HL-60/S4 (cell line): Measurements from ENCODE around the gene INTS6L.

Source experiments
- in situ Hi-C: fragments of 300-500 bp; cut with MboI; formaldehyde crosslinking; loops from 2 replicates; pipeline ENCODE4 v1.14.3; 2022; ENCODE audit warnings: low sequenced_read_pairs

INTS6L gene

DNA sequence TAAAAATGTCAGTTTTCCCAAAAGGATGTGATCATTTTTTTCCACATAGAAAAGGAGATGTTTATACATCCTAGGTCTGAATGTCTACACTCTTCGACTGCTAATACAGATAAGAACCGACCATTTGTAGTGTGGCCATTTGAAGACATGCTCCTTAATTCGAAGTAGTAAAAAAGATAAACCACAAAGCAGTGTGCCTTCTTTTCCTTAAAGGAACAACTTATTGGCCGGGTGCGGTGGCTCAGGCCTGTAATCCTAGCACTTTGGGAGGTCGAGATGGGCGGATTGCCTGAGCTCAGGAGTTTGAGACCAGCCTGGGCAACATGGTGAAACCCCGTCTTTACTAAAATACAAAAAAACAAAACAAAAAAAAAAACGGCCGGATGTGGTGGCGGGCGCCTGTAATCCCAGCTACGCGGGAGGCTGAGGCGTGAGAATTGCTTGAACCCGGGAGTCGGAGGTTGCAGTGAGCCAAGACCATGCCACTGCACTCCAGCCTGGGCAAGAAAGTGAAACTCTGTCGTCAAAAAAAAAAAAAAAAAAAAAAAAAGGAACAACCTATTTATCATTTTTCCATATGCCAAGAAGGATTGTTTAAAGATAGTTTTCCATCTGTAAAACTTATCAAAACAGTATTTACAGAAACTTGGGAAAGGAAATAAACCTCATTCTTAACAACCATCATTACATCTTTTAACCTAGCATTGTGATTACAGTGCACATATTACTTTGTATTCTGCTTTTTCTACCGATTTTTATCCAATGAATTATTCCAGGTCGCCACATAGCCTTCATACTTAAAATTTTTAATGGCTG, 2.6 kb downstream of the INTS6L start:
- in situ Hi-C loops: no loop called here

DNA sequence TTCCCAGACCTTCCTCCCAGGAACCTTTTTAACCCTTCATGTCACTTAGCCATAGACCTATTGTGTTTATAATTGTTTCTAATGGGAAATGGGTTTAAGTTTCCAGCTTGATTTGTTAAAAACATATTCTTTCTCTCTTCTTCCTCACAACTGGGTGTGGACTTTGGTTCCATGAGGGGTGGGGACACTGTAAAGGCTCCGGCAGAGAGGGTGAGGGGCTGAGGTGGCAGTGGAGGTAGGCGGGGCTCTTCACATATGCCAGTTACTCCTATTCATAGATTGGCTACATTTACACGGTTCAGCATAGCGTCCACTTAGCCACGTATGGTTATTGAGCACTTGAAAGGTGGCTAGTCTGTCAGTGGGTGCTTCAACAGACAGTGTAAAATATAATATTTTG, 7.8 kb downstream of the INTS6L start:
- in situ Hi-C loops: no loop called here

DNA sequence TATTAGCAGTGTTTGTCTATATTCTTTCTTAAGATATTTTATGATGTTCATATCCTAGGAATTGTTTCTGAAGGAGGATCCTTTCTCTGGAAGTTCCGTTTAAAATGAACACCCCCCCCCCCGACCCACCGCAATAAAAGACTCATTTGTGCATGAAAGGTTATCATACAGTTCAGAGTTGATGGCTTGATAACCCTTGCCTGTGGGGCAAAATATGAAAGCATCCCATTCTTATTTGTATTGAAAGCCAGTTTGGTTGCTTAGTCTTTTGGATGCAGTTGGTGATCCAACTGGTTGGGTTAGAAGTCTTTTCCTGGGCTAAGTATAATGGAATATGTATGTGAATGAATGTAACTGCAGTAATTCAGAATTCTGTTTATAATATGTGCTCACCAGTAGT, 8.3 kb downstream of the INTS6L start:
- in situ Hi-C loops: no loop called here

DNA sequence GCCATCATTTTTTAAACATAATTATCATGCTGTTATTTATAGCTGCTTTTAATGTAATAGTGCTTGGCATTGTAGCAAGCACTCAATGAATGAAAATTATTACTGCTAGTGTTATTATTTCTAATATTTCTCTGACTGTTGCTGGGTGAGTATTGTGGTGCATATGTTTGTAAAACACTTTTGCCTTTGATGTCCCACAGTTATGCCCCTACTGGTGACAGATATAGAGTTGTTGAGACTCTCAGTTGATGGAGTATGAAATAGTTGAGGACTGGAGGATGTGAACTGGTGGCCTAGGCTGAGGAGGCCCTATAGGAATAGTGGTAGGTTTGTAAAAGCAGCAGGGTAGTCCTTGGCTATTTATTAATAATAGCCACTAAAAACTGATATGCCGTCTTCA, 9.6 kb downstream of the INTS6L start:
- in situ Hi-C loops: no loop called here

DNA sequence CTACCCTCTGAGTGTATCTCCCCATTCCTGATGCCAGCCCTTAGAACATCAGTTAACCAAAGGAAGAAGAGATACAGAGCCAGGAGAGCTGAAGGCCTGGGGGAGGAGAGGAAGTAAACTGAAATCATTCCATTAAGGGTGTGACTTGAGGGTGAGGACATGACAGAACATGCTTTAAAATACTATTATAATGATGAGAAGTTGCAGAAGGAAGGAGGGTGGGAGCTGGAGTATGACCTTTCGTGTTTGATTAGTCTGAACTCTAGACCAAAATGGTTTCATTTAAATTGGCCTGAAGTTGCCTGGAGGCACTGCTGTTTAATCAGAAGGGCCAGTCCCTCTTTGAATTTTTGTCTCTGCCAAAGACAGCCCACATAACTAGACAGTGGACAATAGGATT, 11.4 kb downstream of the INTS6L start:
- in situ Hi-C loops: no loop called here

DNA sequence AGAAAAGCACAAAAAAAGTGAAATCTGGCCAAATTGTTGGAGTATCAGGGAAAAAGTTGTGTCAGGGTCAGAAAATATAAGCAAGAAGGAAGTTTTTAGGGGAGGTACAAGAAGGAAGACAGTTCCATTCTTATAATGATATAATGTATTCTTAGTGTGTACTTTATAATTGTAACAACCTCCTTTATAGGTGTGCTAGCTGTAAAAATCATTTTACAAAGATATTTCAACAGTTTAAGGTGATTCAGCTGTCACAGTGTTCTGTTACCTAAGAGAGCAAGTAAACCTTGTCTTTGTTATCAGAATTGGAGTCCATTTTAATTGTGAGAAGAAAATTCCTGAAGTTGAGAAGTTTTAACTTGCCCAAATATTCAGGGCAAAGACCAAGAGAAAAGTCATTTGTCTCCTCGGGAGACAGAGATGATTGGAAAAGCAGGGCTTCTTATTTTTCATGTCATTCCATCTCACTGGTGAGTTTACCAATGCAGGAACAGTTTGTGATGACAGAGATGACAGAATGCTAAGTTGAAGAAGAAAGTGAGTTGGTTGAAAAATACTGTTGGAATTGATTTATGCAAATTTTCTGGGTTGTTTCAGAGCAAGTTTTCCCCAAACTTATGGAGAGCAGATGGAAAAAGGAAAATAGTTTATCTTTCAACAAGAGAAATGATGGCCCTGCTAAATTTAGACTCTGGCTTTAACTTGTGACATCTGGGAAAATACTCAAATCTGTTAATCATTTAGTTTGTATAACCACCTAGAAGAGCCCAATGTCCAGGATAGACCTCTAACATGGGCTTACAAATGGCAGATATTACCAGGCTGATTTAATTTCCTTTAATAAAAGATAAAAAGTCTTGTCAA, 14.8 kb downstream of the INTS6L start:
- in situ Hi-C loops: no loop called here

DNA sequence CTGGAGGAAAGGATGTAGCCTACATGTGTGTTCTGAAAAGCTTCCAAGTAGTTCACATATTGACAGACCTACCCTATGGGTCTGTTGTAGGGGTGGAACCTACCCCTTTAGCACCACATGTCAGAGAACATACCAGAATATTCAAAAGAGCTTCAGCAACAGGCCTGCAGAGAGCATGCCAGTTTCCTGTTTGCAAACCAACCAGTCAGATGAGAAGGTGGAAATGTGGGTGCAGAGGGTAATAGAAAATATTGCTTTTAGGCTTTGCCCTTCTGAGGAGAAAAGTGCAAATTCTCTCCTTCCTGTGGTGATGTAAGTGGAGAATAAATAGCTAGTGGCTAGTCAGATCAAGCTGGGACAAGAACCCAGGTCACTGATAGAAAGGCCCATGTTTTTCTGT, 16.4 kb downstream of the INTS6L start:
- in situ Hi-C loops: no loop called here

DNA sequence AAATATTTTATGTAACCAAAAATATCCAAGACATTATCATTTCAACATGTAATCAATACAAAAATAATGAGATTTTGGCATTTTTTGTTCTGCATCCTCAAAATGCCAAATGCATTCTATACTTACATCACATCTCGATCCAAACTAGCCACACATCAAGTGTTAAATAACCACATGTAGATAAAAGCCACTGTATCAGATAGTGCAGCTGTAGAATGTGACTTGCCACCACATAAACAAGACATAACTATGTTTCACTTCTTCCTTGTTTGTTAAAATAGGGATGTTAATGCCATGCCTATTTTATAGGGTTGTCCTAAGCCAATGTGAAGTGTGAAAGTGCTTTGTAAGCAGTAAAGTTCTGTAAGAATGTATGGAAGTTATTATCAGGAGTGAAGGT, 20.9 kb downstream of the INTS6L start:
- in situ Hi-C loops: no loop called here

DNA sequence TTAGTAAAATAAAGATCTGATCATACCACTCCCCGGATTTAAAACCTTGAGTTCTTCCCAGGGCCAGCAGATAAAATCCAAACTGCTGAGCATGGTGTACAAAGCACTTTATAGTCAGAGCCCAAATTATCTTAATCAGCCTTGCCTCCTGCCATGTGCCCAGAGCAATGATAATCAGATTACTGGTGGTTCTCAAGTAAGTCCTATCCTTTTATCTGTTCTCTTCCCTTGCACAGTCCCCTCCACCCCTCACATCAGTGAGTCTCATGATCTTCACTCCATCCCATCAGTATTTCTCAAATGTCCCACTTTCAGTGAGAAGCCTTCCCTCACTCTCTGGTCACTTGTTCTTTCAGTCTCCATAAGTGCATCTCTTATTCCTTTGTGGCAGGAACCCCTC, 22.7 kb downstream of the INTS6L start:
- in situ Hi-C loops: no loop called here

DNA sequence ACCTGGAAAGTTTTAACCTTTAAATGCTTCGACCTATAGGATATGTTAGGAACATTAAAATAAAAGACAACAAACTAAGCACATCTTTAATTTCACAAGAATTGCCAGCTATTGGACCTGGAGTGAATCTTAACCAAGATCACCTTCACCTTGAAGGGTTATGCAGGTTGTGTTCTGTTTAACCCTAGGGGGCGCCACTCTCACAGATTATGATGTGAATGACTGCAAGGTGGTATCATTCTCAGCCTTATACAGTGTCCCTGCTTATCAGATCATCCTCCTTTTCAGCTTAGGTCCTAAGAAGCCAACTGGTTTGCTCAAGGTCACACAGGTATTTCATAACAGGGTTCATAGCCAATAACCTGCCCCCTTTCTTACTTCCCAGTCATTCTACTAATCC, 23.5 kb downstream of the INTS6L start:
- in situ Hi-C loops: no loop called here

DNA sequence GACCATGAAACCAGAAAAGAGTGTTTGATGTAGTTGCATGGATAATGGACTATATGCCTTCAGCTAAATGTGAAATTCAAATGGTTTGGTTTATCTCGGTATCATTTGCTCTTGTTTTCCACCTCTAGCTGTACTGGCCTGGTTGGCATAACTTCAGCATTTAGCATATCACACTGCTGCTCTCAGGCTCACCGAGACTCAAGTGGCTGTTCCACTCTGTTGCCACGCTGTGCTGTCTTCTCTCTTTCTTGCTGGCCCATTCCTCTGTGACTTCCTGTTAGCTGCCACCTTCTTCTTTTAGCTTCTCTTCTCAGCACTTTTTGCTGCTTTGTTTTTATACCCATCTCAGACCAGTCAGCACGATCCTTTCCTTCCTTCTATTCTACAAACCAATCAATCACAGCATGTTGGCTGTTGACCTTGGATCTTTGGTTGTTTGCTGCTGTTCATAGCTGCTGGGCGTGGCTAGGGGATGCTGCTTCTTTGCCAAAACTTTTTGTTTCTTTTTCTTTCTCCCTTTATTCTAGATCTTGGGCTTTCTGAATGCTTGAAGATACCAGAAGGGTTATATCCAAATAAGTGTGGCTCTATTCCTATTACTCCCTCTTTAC, 24.0 kb downstream of the INTS6L start:
- in situ Hi-C loops: no loop called here

DNA sequence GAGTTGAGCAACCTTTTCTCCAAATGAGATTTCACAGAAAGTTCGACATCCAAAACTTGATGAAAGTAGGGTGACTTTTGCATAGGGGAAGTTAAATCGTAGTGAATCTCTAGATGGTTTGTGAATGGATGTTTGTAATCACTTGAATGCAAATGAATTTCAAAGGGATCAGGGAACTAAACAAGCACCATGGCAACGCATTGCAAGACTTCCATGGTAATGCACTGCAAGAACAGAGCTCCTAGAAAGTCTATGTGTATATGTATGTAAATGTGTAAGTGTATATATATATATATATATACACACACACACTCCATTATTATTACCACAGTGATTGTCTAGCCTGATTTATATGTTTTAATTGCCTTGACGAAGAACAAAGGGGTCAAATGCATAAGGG, 27.3 kb downstream of the INTS6L start:
- in situ Hi-C loops: no loop called here

DNA sequence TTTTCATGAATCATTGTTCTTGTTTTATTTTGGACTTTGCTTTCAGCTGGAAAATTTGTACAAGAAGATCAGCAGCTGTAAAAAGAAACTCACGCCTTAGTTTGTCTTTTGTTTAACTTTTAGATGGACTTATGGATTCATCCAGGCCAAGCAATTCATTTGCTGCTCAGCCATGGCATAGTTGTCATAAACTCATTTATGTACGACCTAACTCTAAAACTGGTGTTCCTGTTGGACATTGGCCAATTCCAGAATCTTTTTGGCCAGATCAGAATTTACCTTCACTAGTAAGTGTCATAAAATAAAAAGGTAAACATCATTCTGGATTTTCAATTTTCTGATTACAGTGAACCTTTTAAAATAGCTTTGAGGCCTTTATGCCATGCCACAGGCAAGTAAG, 29.1 kb downstream of the INTS6L start:
- in situ Hi-C loops: no loop called here

DNA sequence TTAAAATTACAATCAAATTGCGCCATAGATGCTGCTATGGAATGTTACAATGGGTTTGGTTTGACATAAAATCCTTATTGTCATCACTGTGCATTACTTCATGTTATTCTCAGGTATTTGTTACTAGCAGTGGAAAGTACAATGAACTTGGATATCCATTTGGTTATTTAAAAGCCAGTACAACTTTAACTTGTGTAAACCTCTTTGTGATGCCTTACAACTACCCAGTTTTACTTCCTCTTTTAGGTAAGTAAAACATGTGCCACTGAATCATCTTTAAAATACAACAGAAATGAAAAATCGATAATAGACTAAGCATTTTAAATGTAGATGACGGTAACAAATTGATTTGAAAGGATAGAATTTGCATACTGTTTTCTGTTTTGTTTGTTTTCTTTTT, 35.6 kb downstream of the INTS6L start:
- in situ Hi-C loops: no loop called here

DNA sequence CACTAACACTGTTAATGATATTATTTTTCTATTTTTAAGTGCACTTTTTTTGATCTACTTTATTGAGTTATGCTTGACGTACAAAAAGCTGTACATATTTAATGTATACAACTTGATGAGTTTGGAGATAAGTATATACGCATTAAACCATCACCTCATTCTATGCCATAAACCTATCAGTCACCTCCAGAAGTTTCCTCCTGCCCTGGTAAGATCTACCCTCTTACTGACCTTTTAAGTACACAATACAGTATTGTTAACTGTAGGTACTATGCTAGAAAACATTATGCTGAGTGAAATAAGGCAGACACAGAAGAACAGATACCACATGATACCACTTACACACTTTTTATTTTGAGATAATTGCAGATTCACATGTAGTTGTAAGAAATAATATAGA, 36.9 kb downstream of the INTS6L start:
- in situ Hi-C loops: no loop called here

DNA sequence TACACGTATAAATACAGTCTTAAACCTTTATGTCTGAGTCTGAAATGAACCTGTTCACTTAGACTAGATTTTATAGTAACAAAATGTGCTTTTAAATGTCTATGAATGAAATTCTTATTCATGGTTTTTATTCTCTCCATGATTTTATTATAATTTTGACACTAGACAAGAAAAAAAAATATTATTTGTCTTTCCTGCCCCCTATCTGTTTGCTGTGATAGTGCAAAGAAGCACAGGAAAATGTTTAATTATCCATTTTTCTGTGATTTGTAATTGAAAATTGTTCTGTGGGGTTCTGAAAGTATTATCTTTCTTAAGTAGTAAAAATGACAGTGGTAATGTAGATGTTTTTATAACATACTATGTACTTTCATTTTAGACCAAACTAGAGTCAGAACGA, 52.0 kb downstream of the INTS6L start:
- in situ Hi-C loops: no loop called here

DNA sequence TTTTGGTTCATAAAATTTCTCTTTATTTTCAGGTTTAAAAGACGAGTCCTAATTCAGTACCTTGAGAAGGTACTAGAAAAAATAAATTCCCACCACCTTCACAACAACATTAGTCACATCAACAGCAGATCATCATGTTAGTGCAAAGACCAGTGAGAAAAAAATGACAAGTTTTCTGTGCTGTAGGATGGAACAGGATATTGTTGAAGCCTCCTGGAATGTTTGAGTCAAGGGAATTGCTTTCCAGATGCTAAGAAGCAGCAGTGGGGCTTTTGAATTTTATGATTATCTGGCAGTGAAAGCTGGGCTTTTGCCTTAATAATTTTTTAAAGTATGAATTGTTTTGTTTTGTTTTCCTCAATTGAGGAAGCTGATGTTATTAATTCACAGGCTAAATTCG, 61.0 kb downstream of the INTS6L start:
- in situ Hi-C loops: loop anchor here (25.0 kb wide), 1 partner anchor 94 kb away; no protein-coding TSS in a partner anchor

DNA sequence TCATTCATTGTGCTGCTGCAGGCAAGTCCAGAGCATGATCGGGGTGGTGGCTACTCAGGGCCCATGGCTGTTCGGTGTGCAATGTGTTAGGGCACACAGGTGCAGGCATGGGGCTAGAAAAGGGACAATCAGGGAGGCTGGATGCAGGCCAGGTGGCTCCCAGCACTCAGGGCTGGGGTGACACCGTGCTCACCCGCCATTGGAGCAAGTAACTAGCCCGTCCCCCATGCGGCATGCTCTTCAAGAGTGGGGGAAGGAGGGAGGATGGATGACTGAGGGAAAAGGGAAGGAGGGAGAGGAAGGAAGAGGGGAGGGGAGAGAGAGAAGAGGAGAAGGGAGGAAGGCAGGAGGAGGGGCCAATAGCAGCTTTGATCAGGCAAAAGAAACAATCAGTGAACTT, 64.7 kb downstream of the INTS6L start:
- in situ Hi-C loops: loop anchor here (25.0 kb wide), 1 partner anchor 98 kb away; no protein-coding TSS in a partner anchor

DNA sequence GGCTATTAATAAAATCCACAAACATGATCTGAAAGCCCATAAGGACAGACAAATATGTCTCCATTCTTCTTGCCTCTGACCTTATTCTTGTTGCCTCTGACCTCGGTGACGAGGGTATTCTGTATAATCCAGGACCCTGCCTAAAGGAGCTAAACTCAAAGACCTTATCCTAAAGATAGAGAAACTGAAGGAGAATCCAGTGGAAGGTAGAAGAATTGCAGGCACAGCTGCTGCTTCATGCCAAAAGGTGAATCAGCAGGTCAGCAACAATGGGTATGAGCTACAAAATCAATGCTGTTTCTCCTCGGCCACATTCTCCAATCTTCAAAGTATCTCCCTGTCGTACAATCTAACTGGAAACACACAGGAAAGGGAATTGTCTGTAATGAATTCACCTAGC, 71.4 kb downstream of the INTS6L start:
- in situ Hi-C loops: loop anchor here (25.0 kb wide), 1 partner anchor 105 kb away; no protein-coding TSS in a partner anchor

DNA sequence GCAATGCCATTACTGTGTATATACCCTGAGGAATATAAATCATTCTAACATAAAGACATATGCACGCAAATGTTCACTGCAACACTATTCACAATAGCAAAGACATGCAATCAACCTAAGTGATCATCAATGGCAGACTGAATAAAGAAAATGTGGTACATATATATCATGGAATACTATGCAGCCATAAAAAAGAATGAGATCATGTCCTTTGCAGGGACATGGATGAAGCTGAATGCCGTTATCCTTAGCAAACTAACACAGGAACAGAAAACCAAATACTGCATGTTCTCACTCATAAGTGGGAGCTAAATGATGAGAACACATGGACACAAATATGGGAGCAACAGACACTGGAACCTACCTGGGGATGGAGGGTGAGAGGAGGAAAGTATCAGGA, 73.6 kb downstream of the INTS6L start:
- in situ Hi-C loops: loop anchor here (25.0 kb wide), 1 partner anchor 107 kb away; no protein-coding TSS in a partner anchor

DNA sequence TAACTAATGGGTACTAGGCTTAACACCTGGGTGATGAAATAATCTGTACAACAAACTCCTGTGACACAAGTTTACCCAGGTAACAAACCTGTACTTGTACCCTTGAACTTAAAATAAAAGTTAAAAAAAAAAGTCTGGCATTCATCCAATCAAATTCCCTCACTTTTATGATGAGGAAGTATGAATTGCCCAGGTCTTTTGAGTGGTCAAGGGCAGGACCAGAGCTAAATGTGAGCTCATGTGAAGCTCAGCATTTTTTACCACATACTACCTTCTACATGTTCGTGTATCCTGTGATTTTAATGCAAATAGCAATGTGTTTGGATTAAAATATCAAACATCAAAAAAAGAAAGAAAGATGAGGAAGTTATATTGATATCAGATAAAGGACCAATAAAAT, 74.0 kb downstream of the INTS6L start:
- in situ Hi-C loops: loop anchor here (25.0 kb wide), 1 partner anchor 107 kb away; no protein-coding TSS in a partner anchor
